PFSK-1 (cell line): ENCODE data around the gene ZNF699.

Experiments
- POLR2AphosphoS5 ChIP-seq: IDR thresholded peaks from 2 replicates; pipeline ENCODE4 v1.6.1; 2012; ENCODE audit warnings: low read depth, mild to moderate bottlenecking, control low read depth, low read length, moderate library complexity
- SIN3A ChIP-seq: IDR thresholded peaks from 2 replicates; pipeline ENCODE4 v1.6.1; 2012; ENCODE audit warnings: mild to moderate bottlenecking, low read length, moderate library complexity, borderline replicate concordance; ENCODE audit not compliant: insufficient read depth
- TAF1 ChIP-seq: IDR thresholded peaks from 2 replicates; pipeline ENCODE4 v1.6.1; 2012; ENCODE audit warnings: low read length, control low read depth, borderline replicate concordance; ENCODE audit not compliant: insufficient read depth
- TF ChIP-seq, protein P1 (sequence below), 2 experiments: IDR thresholded peaks; 2 replicates each; pipeline versions ENCODE4 v1.6.1 to v1.8.0; 2011 to 2012; ENCODE audit warnings: low read depth in 2 of 2, low read length in 2 of 2, control low read depth in 1 of 2, inconsistent platforms in 1 of 2, mild to moderate bottlenecking in 1 of 2, moderate library complexity in 1 of 2; ENCODE audit not compliant: insufficient read depth in 1 of 2

DNA sequence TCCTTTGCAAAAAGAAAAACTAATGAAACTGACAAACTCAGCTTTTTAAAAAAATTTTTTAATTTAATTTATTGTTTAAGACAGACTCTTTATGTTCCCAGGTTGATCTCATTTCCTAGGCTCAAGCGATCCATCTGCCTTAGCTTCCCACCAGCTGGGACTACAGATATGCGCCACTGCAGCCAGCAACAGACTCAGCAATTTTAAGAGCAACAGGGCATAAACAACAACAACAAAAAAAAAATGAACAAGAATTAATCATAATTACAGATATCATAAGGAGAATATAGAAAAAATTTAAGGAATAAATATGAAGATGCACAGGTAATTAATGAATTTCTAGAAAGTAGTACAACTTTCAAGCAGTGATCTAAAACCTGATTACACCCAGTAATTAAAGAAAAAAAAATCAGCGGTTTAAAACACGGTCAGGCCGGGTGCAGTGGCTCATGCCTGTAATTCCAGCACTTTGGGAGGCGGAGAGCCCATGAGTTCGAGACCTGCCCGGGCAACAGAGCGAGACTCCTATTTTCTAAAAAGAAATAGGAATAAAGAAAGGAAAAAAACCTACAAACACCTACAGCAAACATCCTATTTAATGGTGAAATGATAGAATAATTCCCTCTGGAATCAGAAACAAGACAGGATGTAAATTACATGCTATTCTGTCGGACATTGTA is 1.4 kb downstream of the ZNF699 start:
- TF ChIP-seq TAF1 = no peak
- no peak for TF ChIP-seq POLR2AphosphoS5
- TF ChIP-seq, protein P1, sequence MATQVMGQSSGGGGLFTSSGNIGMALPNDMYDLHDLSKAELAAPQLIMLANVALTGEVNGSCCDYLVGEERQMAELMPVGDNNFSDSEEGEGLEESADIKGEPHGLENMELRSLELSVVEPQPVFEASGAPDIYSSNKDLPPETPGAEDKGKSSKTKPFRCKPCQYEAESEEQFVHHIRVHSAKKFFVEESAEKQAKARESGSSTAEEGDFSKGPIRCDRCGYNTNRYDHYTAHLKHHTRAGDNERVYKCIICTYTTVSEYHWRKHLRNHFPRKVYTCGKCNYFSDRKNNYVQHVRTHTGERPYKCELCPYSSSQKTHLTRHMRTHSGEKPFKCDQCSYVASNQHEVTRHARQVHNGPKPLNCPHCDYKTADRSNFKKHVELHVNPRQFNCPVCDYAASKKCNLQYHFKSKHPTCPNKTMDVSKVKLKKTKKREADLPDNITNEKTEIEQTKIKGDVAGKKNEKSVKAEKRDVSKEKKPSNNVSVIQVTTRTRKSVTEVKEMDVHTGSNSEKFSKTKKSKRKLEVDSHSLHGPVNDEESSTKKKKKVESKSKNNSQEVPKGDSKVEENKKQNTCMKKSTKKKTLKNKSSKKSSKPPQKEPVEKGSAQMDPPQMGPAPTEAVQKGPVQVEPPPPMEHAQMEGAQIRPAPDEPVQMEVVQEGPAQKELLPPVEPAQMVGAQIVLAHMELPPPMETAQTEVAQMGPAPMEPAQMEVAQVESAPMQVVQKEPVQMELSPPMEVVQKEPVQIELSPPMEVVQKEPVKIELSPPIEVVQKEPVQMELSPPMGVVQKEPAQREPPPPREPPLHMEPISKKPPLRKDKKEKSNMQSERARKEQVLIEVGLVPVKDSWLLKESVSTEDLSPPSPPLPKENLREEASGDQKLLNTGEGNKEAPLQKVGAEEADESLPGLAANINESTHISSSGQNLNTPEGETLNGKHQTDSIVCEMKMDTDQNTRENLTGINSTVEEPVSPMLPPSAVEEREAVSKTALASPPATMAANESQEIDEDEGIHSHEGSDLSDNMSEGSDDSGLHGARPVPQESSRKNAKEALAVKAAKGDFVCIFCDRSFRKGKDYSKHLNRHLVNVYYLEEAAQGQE (IDR thresholded peaks at IDR 0.05; ENCODE audit: insufficient read depth in 1 of 2, low read depth in 2 of 2, low read length in 2 of 2) = no peak
- no peak for TF ChIP-seq SIN3A
